Activated CD4-positive, alpha-beta T cell treated with anti-CD3 and anti-CD28 coated beads, Interleukin-10, Interleukin-2, amounts not matched to agents 100 ng/mL and 50 ng/mL, durations not matched to agents 16 hours and 8 hours (primary cell): ENCODE data around the gene CLCA1.

ENCODE experiments used
- DNase-seq: peaks from one replicate; pipeline ENCODE4 v3.0.0-alpha.2; 2020

The CLCA1 gene

GRCh38 chr1:86504137-86504479, 35.4 kb downstream of the CLCA1 start:
- DNase-seq: no peak

- no peak for DNase-seq
Measured at GRCh38 chr1:86504895-86505563, 36.3 kb downstream of the CLCA1 start.

GRCh38 chr1:86505564-86505902, 36.8 kb downstream of the CLCA1 start:
- no peak for DNase-seq

- peak; percentile 13 for DNase-seq
Measured at GRCh38 chr1:86507935-86508582, 39.3 kb downstream of the CLCA1 start.

GRCh38 chr1:86508583-86508969, 39.8 kb downstream of the CLCA1 start:
- no peak for DNase-seq

GRCh38 chr1:86515597-86515996, 46.9 kb downstream of the CLCA1 start:
- DNase-seq: no peak

GRCh38 chr1:86516335-86516734, 47.6 kb downstream of the CLCA1 start:
- DNase-seq: no peak

GRCh38 chr1:86517336-86517735, 48.6 kb downstream of the CLCA1 start:
- no peak for DNase-seq

- no peak for DNase-seq
Measured at GRCh38 chr1:86520789-86521521, 52.2 kb downstream of the CLCA1 start.

- no peak for DNase-seq
Measured at GRCh38 chr1:86521522-86521891, 52.8 kb downstream of the CLCA1 start.

- DNase-seq: no peak
Measured at GRCh38 chr1:86522240-86522639, 53.5 kb downstream of the CLCA1 start.

- no peak for DNase-seq
Measured at GRCh38 chr1:86523670-86524354, 55.1 kb downstream of the CLCA1 start.

- no peak for DNase-seq
Measured at GRCh38 chr1:86527306-86527705, 58.6 kb downstream of the CLCA1 start.

GRCh38 chr1:86530211-86530845, 61.6 kb downstream of the CLCA1 start:
- DNase-seq: no peak

GRCh38 chr1:86537928-86538695, 69.4 kb downstream of the CLCA1 start:
- no peak for DNase-seq

GRCh38 chr1:86538775-86539174, 70.0 kb downstream of the CLCA1 start:
- DNase-seq: no peak

- no peak for DNase-seq
Measured at GRCh38 chr1:86541859-86542258, 73.1 kb downstream of the CLCA1 start.

- no peak for DNase-seq
Measured at GRCh38 chr1:86542631-86543030, 73.9 kb downstream of the CLCA1 start.

- DNase-seq: no peak
Measured at GRCh38 chr1:86546787-86547221, 78.1 kb downstream of the CLCA1 start, which contains the start of gene CLCA4. Gene CLCA4 (plus strand): TSS chr1:86547078. CDS start chr1:86547120, 42 bp downstream.

- no peak for DNase-seq
Measured at GRCh38 chr1:86548839-86549238, 80.1 kb downstream of the CLCA1 start.
